GM10248 (cell line): ENCODE measurements around the gene DGLUCY.

Source experiments
- CTCF ChIA-PET: fragments of 300-600 bp; sonication (Branson Sonifier 250); formaldehyde crosslinking; extraction: SDS; loops from one replicate; lab custom pipeline; 2021; ENCODE audit warnings: antibody characterized with exemption; lab: Yijun Ruan, JAX
- POLR2A ChIA-PET: fragments of 350-650 bp; sonication (Branson Sonifier 250); formaldehyde crosslinking; extraction: SDS; loops from one replicate; lab custom pipeline; 2020; ENCODE audit warnings: antibody characterized with exemption; lab: Yijun Ruan, JAX
- DNase-seq: peaks from one replicate; pipeline ENCODE4 v3.0.0; 2012; ENCODE audit errors: extremely low spot score
- TF ChIP-seq, protein P1 (sequence below): IDR thresholded peaks from 2 replicates; pipeline ENCODE4 v1.5.1; 2012; ENCODE audit warnings: mild to moderate bottlenecking, low read depth; ENCODE audit errors: extremely low read depth, missing control alignments, control extremely low read depth

DGLUCY gene

GRCh38 chr14:91238085-91238484, 124.2 kb downstream of the DGLUCY start:
- TF ChIP-seq, protein P1, sequence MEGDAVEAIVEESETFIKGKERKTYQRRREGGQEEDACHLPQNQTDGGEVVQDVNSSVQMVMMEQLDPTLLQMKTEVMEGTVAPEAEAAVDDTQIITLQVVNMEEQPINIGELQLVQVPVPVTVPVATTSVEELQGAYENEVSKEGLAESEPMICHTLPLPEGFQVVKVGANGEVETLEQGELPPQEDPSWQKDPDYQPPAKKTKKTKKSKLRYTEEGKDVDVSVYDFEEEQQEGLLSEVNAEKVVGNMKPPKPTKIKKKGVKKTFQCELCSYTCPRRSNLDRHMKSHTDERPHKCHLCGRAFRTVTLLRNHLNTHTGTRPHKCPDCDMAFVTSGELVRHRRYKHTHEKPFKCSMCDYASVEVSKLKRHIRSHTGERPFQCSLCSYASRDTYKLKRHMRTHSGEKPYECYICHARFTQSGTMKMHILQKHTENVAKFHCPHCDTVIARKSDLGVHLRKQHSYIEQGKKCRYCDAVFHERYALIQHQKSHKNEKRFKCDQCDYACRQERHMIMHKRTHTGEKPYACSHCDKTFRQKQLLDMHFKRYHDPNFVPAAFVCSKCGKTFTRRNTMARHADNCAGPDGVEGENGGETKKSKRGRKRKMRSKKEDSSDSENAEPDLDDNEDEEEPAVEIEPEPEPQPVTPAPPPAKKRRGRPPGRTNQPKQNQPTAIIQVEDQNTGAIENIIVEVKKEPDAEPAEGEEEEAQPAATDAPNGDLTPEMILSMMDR = no peak
- no peak for DNase-seq
- ChIA-PET POLR2A (no interaction called here), CTCF (interaction anchor here (1.1 to 1.9 kb wide), 4 partner anchors 8 to 85 kb away, joined by 3 to 8 read pairs (median 4); no protein-coding TSS in a partner anchor)

DNA sequence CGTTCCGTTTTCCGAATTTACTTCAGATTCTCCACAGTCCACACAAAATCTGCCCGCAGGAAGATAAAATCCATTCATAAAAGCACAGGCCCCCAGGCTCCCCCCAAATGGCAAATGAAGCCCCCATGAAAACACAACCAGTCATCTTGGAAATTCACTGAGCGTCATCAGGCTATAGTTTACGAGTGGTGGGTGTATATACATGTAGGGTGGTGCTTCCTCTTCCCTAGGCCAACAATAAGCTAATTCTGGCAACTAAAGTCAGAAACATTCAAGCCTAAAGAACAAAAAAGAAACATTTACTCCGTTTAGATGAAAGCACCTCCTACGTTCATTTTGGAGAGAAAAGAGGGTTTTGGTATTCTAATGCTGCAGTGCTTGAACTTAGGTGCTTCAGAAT, 124.8 kb downstream of the DGLUCY start:
- TF ChIP-seq, protein P1 = no peak
- POLR2A ChIA-PET = no interaction called here
- DNase-seq = no peak
- CTCF ChIA-PET = interaction anchor here (1.0 to 1.9 kb wide), 7 partner anchors 8 to 84 kb away, joined by 3 to 8 read pairs (median 3); no protein-coding TSS in a partner anchor

- POLR2A ChIA-PET = no interaction called here
Measured at GRCh38 chr14:91241863-91242262, 128.0 kb downstream of the DGLUCY start.

GRCh38 chr14:91242635-91243034, 128.8 kb downstream of the DGLUCY start:
- CTCF ChIA-PET = interaction anchor here (1.3 to 3.7 kb wide), 6 partner anchors 10 to 69 kb away, joined by 4 to 22 read pairs (median 6); no protein-coding TSS in a partner anchor
- TF ChIP-seq, protein P1 = no peak
- POLR2A ChIA-PET = no interaction called here
- DNase-seq = no peak

More at GRCh38 chr14:91241863-91242262, 128.0 kb downstream of the DGLUCY start:
- TF ChIP-seq, protein P1 = no peak
- peak; percentile 51 for DNase-seq
- CTCF ChIA-PET = interaction anchor here (1.0 to 2.1 kb wide), 3 partner anchors 12 to 69 kb away, joined by 3 to 7 read pairs (median 4); no protein-coding TSS in a partner anchor

DNA sequence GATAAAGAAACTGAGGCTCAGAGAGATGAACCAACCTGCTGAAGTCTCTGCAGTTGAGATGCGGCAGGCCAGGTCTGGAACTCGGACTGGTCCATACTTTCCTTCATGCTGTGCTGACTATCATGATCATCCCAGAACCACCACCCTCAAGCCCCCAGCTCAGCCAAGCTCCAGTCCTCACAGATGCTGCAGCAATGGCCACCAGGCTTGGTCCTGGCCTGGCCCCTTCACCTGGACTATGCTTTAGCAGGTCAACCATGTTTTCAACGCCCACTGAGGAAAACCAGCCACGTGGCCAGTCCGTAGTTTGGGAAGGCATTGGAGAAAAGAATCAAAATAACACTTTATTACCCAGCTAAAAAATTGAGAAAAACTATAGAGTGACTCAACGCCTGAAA, 129.2 kb downstream of the DGLUCY start:
- ChIA-PET CTCF (interaction anchor here (1.3 to 3.7 kb wide), 7 partner anchors 9 to 70 kb away, joined by 4 to 22 read pairs (median 6); no protein-coding TSS in a partner anchor), POLR2A (no interaction called here)

DNA sequence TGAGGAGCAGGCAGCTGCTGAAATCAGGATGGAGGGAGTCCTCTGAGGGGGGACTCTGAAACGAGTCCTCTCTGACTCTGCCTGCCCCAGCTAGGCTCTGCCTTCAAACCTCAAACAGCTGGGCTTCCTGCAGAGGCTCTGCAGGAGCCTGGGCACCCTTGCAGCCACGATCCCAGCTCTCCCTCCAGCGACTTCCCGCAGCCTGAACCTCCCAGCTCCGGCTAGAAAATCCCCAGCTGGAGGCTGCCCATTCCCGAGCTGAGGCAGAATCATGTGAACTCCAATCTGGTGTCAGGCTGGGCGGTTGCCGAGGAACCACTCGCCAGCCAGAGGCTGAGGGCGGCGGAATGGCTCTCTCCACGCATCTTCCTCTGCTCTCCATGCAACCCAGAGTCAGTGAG, 130.6 kb downstream of the DGLUCY start, which contains the start of gene GPR68:
Gene GPR68, minus strand, starts transcription at position 204 of the 401 bp plus-strand sequence. CDS start 9,654 bp downstream, outside the sequence.
- DNase-seq = no peak
- CTCF ChIA-PET = interaction anchor here (0.9 to 4.0 kb wide), 6 partner anchors 13 to 79 kb away, joined by 3 to 22 read pairs (median 6); no protein-coding TSS in a partner anchor
- POLR2A ChIA-PET = no interaction called here
- TF ChIP-seq, protein P1 = no peak

More for the DNA sequence above, 129.2 kb downstream of the DGLUCY start:
- no peak for DNase-seq
- TF ChIP-seq, protein P1 = no peak
